ENCODE results near the gene LASP1NB.
A peak's percentile ranks its signal among the peaks of the same experiment; 100 is the strongest.

The LASP1NB gene

DNA sequence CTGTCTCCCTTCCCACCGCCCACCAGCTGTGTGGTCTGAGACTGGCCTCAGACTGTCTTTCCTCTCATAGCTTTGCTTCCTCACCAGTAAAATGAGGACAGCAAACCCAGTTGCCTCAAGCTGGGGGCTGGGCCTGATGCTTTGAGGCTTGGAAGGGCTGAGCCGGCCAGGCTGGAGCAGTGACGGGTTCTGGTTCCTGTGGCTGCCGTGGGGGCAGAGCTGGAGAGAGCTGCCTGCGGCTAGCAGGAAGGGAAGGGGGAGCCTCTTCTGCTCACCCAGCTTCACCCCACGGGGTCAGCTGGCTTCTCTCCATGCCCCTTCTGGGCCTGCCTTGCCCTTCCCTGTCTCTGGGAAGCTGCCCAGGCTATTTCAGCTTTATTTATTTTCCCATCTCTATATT is 31.8 kb upstream of the LASP1NB start:
- CTCF ChIA-PET, result interaction anchor here (0.9 to 1.7 kb wide), 4 partner anchors 13 to 259 kb away, joined by 3 to 4 read pairs (median 3); no protein-coding TSS in a partner anchor
- POLR2A ChIA-PET, result interaction anchor here (0.7 to 1.5 kb wide), 2 partner anchors 24 to 40 kb away, joined by 3 to 4 read pairs; partner anchors contain the start of genes LASP1 and RPL23
- TF ChIP-seq, protein P1, sequence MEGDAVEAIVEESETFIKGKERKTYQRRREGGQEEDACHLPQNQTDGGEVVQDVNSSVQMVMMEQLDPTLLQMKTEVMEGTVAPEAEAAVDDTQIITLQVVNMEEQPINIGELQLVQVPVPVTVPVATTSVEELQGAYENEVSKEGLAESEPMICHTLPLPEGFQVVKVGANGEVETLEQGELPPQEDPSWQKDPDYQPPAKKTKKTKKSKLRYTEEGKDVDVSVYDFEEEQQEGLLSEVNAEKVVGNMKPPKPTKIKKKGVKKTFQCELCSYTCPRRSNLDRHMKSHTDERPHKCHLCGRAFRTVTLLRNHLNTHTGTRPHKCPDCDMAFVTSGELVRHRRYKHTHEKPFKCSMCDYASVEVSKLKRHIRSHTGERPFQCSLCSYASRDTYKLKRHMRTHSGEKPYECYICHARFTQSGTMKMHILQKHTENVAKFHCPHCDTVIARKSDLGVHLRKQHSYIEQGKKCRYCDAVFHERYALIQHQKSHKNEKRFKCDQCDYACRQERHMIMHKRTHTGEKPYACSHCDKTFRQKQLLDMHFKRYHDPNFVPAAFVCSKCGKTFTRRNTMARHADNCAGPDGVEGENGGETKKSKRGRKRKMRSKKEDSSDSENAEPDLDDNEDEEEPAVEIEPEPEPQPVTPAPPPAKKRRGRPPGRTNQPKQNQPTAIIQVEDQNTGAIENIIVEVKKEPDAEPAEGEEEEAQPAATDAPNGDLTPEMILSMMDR (IDR thresholded peaks at IDR 0.05; ENCODE audit: control extremely low read depth, extremely low read depth, low read depth, missing control alignments), result no peak
- no peak for DNase-seq (ENCODE audit: extremely low spot score)

DNA sequence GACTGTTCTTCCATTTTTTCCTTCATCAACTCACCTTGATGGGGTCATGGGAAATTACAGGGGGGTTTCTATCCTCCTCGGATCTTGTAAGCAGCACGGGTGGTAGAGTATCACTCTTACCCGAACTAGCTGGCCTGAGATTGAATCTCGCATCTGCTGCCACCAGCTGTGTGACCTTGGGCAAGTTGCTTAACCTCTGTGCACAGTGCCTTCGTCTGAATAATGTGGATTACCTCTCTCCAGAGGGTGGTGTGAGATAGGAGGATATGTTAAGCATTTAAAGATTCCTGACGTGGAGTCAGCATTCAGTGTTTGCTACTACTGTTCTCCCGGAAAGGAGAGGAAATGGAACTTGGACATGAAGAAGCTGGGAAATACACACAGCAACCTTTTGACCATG is 31.1 kb upstream of the LASP1NB start:
- POLR2A ChIA-PET, result interaction anchor here (0.7 to 1.5 kb wide), 2 partner anchors 25 to 49 kb away, joined by 3 to 4 read pairs; partner anchors contain the start of gene LASP1
- CTCF ChIA-PET, result interaction anchor here (0.9 to 1.7 kb wide), 4 partner anchors 12 to 258 kb away, joined by 3 to 4 read pairs (median 3); no protein-coding TSS in a partner anchor
- TF ChIP-seq, protein P1 (IDR thresholded peaks at IDR 0.05; ENCODE audit: control extremely low read depth, extremely low read depth, low read depth, missing control alignments), result no peak
- DNase-seq (ENCODE audit: extremely low spot score), result no peak

DNA sequence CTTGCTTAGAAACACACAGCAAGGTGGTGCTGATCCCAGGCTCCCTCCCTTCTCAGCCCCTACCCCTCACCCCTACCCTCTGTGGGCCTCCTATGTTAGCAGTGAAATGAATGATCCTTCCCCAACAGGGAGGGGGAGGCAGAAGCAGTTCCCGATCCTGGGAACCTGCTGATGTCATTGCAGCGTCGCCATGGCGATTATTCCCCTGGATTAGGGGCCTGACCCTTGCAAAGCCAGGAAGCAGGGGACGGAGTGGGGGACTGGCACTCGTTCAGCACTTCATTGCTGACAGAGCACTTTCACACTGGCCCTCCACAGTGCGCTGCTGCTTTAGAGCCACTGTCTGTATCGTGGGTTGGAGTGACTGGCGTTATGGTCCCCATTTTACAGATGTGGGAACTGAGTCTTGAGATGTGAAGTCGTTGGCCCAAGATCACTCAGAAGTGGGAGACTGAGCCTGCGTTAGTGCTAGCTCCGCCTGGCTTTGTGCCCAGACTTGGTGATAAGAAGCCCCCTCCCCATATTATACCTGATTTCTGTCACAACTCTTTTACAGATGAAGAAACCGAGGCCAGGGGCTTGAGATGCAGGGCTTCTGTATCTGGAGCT is 29.0 kb upstream of the LASP1NB start:
- POLR2A ChIA-PET, result no interaction called here

DNA sequence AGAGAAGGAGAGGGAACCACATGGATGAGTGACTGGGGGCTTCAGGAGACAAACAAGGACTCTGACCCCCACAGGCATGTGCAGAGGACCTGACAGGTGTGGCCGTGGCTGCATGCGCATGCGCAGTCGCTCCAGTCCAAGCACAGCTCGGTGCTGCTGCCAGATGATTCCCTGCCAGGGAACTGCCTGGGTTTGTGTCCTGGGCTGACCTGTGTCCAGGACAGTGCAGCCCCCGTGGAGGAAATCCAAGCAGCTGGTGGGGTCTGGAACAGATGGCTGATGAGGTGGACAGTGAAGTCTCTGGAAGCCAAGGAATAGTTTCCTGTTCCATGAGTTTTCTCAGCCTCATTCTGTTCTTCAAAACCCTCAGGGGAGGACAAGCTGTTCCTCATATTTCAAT is 28.2 kb upstream of the LASP1NB start:
- no peak for DNase-seq (ENCODE audit: extremely low spot score)
- ChIA-PET POLR2A (no interaction called here), CTCF (interaction anchor here (0.6 to 3.3 kb wide), 5 partner anchors 10 to 28 kb away, joined by 3 to 9 read pairs (median 5); partner anchors contain the start of gene LASP1NB)
- TF ChIP-seq, protein P1 (IDR thresholded peaks at IDR 0.05; ENCODE audit: control extremely low read depth, extremely low read depth, low read depth, missing control alignments), result no peak

More for the DNA sequence above, 29.0 kb upstream of the LASP1NB start:
- no peak for DNase-seq (ENCODE audit: extremely low spot score)
- TF ChIP-seq, protein P1 (IDR thresholded peaks at IDR 0.05; ENCODE audit: control extremely low read depth, extremely low read depth, low read depth, missing control alignments), result no peak
- CTCF ChIA-PET, result interaction anchor here (1.7 to 3.3 kb wide), 2 partner anchors 11 to 29 kb away, joined by 5 to 9 read pairs; partner anchors contain the start of gene LASP1NB

DNA sequence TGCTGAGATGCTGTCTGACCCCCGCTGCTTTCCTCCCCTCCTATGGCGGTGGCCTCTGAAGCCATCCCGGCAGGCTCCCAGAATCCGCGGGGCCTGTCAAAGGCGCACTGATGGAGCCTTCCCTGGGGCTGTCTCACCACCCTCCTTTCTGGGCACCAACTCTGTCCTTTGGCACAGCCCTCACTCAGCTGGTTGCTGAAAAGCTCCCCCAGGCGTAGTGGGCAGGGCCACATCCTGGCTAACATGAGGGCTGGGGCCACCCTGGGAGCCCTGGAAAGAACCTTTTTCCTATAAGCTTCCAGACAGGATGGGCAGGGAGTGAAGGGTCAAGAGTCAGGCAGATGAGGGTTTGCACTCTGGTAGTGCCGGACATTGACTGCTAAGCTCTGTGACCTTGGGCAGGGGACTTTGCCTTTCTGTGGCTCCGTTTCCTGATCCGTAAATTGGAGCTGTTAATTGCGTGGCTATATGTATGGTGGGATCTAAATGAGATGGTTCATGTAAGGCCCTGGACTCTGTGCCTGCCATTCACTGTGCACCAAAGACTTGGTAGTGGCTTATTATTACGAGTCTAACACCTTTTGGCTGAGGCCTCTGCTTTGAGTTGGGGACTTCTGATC is 27.6 kb upstream of the LASP1NB start:
- ChIA-PET POLR2A (interaction anchor here (1.1 to 1.4 kb wide), 2 partner anchors 28 to 44 kb away, joined by 3 to 4 read pairs; partner anchors contain the start of gene LASP1), CTCF (interaction anchor here (0.6 to 3.3 kb wide), 6 partner anchors 9 to 28 kb away, joined by 3 to 9 read pairs (median 5); partner anchors contain the start of gene LASP1NB)
- TF ChIP-seq, protein P1 (IDR thresholded peaks at IDR 0.05; ENCODE audit: control extremely low read depth, extremely low read depth, low read depth, missing control alignments), result no peak
- DNase-seq (ENCODE audit: extremely low spot score), result no peak

DNA sequence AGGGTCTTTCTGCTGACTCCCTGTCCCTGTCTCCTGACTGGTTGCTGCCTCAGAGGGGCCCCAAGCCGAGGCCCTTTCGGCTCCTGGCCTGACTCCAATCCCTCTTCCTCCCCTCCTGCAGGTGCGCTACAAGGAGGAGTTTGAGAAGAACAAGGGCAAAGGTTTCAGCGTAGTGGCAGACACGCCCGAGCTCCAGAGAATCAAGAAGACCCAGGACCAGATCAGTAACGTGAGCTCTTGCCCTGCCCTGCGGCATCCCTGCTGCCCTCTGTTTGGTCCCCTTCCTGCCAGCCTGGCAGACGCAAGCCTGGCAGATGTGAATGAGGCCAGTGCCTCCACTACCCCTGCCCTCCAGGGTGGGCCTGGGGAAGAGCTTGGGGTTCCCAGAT is 27.1 kb upstream of the LASP1NB start:
- peak; percentile 43 for DNase-seq (ENCODE audit: extremely low spot score)
- ChIA-PET POLR2A (interaction anchor here (1.1 to 1.4 kb wide), 2 partner anchors 29 to 44 kb away, joined by 3 to 4 read pairs; partner anchors contain the start of gene LASP1), CTCF (interaction anchor here (1.6 to 3.3 kb wide), 5 partner anchors 9 to 27 kb away, joined by 4 to 9 read pairs (median 5); partner anchors contain the start of gene LASP1NB)
- TF ChIP-seq, protein P1 (IDR thresholded peaks at IDR 0.05; ENCODE audit: control extremely low read depth, extremely low read depth, low read depth, missing control alignments), result no peak
